ENCODE measurements around the gene SLC25A51. TPM values are rescaled to one million over a fixed set of nuclear protein-coding genes. Genes with fewer than 3 reads are reported as not detected.

SLC25A51 gene
- 10 to 100 TPM in 2 of 3 donors, 1 to 10 TPM in 1; 7.5 to 17.7 (median 12.1) TPM for polyA plus RNA-seq

DNA sequence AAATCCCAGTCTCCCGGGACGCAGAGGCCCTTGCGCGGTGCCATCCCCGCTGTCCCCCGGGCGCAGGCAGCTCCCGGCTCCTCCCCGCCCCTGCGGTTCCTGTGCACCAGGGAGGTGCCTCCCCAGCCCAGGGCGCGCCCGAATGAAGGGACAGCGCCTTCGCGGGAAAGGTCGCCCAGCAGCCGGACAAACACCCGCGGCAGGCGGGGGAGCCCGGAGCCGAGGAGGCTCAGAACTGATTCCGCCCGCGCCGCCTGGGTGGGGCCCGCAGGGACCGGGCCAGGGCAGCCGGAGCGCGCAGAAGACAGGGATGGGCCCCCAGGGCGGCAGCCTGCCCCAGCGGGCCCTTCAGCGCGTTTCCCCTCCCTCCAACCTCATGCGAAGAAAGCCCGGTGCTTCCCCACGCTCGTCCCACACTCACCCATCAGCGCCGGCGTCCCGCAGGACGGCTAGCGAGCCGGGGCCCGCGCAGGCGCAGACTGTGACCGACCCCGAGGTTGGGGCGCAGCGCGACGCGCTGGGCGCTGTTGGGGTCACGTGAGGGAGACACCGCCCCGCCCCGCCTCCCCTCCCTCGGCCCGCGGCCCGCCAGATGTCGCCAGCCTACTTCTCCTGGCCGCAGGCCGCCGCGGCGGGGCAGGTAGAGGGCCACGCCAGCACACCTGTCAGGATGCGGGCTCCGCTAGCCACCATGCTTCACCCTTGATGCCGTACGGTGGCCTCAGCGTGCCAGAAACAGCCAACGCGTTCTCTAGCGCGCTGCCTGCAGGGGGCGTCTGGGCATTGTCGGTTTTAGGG lies at the start of gene SLC25A51:
SLC25A51 (minus strand) TSS at position 481 of the 798 bp plus-strand sequence. CDS start 15,577 bp downstream, outside the sequence.
- 0 to 1% (median 0%) methylated on average over 55 to 84 of the region's 84 CpGs for WGBS, 3 donors
- peak within 1 kb of the TSS; percentile 48 for H3K27ac ChIP-seq (ENCODE audit: low read depth, low read length)

- H3K27ac ChIP-seq (ENCODE audit: low read depth, low read length): no peak overlapping the region
- 85 to 87% (median 86%) methylated on average over 5 of the region's 5 CpGs for WGBS, 3 donors
Measured at GRCh38 chr9:37953206-37953774, 49.4 kb upstream of the SLC25A51 start.

DNA sequence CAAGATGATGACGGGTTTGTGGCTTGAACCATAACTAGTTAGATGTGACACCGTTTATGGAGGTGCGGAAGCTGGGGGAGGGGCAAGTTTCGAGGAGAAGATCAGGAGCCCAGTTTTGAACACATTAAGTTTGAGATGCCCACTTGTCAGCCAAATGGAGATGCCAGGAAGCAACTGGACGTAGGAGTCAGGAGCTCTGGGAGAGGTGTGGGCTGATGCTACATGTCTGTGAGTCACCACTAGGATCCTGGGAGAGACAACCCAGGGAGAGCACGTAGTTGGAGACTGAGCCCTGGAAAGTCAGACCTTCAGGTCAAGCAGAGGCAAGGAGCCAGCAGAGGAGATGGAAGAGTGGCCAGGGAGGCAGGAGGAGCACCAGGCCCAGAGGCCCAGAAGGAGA lies 48.8 kb upstream of the SLC25A51 start:
- no peak overlapping the region for H3K27ac ChIP-seq (ENCODE audit: low read depth, low read length)
- WGBS, 3 donors: 83 to 92% (median 86%) methylated on average over 6 of the region's 6 CpGs

DNA sequence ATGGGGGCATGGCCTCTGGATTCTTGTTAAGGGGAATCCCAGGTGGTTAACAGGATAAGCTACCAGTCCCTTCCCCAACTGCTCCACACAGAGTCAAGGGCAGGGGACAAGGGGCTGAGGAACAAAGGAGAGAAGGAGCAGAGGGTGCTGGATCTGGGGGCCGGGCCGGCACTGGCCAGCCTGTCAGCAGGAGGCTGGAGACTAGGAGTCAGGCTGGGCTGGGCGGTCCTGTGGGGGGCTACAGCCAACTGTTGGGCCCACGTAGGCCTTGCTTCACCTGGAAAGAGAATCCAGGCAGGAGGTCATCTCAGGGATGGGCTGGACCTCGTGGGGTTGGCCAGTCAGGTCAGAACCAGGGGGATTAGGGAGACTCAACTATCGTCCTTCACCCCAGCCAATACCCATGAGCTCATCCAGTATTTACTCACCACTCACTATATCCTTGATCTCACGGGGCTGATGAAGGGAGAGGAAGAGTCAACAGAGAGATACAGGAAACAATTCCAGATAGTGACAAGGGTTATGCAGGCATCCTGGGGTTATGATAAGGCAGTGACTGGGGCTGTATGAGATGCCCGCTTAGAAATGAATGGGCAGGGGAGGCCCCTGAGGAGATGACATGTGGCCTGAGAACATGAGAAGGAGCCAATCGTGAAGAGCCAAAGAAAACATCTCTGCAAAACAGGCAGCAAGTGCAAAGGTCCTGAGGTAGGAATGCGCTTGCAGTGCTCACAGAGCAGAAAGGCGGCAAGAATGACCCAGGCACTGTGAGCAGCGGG lies 47.9 kb upstream of the SLC25A51 start:
- no peak overlapping the region for H3K27ac ChIP-seq (ENCODE audit: low read depth, low read length)
- 85 to 91% (median 85%) methylated on average over 12 of the region's 12 CpGs for WGBS, 3 donors

GRCh38 chr9:37950561-37950960 lies 46.6 kb upstream of the SLC25A51 start:
- WGBS, 3 donors: 64 to 95% (median 95%) methylated on average over 12 of the region's 12 CpGs
- no peak overlapping the region for H3K27ac ChIP-seq (ENCODE audit: low read depth, low read length)

GRCh38 chr9:37949576-37949975 lies 45.6 kb upstream of the SLC25A51 start:
- whole genome bisulfite sequencing, 3 donors: 77 to 92% (median 85%) methylated on average over 8 of the region's 8 CpGs
- H3K27ac ChIP-seq (ENCODE audit: low read depth, low read length): no peak overlapping the region

DNA sequence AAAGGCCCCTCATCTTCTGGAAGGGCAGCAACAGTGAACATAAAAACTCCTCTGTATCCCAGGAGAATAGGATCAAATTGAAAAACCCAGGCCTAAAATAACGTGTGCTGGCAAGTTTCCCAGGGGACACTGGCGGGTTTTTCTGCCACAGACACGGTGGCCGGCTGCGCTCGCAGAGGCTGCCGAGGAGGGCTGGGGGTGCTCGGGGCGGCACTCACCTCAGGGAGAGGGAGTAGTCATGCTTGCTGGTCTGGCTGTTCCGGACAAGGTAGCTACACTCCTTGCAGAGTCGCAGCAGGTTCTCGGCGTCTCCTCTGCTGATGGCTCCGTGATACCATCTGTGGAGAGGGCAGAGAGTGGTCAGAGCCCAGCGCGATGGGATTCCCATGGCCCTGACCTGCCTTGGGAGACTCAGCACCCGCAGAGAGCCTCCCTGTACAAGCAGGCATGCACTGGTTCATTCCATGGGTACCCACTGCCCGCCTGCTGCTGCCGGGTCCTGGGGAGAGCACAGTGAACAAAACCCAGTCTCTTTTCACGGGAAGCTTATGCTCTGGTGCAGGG lies 44.6 kb upstream of the SLC25A51 start:
- H3K27ac ChIP-seq (ENCODE audit: low read depth, low read length): no peak overlapping the region
- 86 to 93% (median 90%) methylated on average over 20 of the region's 20 CpGs for WGBS, 3 donors

- WGBS, 3 donors: 80 to 90% (median 85%) methylated on average over 9 of the region's 9 CpGs
Measured at GRCh38 chr9:37947977-37948376, 44.0 kb upstream of the SLC25A51 start.

GRCh38 chr9:37947471-37947870 lies 43.5 kb upstream of the SLC25A51 start:
- 81 to 92% (median 90%) methylated on average over 7 of the region's 7 CpGs for WGBS, 3 donors
- no peak overlapping the region for H3K27ac ChIP-seq (ENCODE audit: low read depth, low read length)

More at GRCh38 chr9:37947977-37948376, 44.0 kb upstream of the SLC25A51 start:
- no peak overlapping the region for H3K27ac ChIP-seq (ENCODE audit: low read depth, low read length)

DNA sequence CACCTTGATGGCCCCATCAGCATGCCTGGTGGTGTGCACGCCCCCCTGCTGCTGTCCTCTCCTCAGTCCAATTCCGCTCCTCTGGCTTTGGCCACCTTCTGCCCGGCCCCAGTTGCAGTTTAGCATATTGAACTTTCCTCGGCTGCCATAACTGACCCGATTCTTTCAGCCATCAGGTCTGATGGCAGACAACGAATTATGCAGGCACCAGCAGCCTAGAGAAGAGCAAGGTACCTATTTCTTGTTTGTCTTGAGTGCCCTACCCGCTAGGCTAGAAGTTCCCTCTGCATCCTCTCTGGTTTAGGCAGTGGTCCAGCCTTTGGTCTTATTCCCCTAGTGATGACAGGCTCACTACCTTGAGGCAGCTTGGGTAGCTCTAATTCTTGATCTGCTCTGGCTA lies 43.0 kb upstream of the SLC25A51 start:
- no peak overlapping the region for H3K27ac ChIP-seq (ENCODE audit: low read depth, low read length)
- WGBS, 3 donors: 92 to 96% (median 95%) methylated on average over 7 of the region's 7 CpGs

DNA sequence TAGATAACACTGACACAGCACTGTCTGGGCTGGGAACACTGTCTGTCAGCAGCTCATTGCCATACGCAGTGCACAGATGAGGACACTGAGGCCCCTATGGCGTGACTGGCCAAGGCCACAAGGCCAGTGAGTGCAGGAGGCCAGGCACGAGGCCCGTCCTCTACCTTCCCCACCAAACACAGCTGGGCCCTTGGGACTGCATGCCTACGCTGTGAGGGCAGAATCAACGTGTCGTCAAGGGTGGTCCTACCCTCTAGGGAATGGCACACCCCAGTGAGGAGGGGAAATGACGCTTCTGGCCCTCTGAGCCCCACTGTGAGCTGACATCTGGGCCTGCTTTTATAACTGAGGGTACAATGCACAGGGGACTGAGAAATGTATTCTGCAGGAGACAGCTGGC lies 42.1 kb upstream of the SLC25A51 start:
- 88 to 93% (median 92%) methylated on average over 8 of the region's 8 CpGs for WGBS, 3 donors
- no peak overlapping the region for H3K27ac ChIP-seq (ENCODE audit: low read depth, low read length)

DNA sequence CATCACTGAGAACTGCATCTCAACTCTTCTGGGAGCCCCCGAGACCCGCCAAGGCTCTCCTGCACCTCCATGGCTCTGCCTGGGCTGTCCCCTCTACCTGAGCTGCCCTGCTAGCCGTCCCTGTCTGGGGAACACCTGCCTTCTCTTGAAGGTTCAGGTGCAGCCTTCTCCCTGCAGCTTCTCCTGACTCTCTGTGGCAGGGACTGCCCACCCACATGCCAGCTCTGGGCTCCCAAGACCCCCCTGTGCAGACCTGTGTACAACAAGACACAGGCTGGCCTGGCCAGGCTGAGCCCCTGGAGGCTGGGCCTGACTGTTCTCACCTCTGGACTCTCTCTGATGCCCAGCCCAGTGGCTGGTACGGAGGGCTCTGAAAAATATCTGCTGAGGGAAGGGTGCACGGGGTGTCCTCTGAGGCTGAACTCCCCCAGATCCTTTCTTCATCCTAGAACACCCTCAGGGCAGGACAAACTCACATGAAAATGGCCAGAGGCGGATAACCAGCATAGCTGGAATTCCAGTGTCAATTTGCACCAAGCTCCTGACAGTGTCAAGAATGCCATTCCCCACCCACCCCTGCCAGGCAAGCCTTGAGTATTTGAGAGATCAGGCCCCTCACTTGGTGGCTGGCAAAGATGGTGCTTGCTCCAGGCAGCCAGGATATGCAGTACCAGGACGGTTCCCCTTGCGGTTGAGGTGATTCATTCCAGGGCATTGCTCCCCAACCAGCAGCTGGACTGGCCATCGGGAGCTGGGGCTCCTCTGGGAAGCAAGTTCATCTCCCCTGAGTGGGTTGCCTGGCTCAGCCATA lies 40.9 kb upstream of the SLC25A51 start:
- WGBS, 3 donors: 85 to 91% (median 88%) methylated on average over 9 of the region's 9 CpGs
- H3K27ac ChIP-seq (ENCODE audit: low read depth, low read length): no peak overlapping the region

DNA sequence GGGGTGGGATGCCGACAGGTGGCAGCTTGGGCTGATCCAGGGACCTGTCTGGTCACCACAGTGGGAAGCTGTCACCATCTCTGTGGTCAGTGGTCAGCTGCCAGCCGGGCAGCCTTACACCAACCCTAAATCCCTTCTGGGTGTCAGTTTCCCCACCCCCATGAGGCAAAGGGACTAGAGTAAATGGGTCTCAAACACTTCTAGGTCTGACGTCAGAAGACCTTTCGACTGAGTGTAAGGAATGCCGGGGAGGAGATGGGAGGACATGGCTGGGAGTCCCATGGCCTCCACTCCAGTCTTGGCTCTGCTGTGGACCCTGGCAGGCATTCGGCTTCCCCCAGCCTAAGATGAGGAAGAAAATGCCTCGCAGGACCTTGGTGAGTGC lies 40.3 kb upstream of the SLC25A51 start:
- 67 to 73% (median 70%) methylated on average over 7 of the region's 7 CpGs for WGBS, 3 donors

GRCh38 chr9:37943345-37944265 lies 39.7 kb upstream of the SLC25A51 start:
- no peak overlapping the region for H3K27ac ChIP-seq (ENCODE audit: low read depth, low read length)
- WGBS, 3 donors: 58 to 67% (median 59%) methylated on average over 12 of the region's 12 CpGs

More for the DNA sequence above, 40.3 kb upstream of the SLC25A51 start:
- H3K27ac ChIP-seq (ENCODE audit: low read depth, low read length): no peak overlapping the region

DNA sequence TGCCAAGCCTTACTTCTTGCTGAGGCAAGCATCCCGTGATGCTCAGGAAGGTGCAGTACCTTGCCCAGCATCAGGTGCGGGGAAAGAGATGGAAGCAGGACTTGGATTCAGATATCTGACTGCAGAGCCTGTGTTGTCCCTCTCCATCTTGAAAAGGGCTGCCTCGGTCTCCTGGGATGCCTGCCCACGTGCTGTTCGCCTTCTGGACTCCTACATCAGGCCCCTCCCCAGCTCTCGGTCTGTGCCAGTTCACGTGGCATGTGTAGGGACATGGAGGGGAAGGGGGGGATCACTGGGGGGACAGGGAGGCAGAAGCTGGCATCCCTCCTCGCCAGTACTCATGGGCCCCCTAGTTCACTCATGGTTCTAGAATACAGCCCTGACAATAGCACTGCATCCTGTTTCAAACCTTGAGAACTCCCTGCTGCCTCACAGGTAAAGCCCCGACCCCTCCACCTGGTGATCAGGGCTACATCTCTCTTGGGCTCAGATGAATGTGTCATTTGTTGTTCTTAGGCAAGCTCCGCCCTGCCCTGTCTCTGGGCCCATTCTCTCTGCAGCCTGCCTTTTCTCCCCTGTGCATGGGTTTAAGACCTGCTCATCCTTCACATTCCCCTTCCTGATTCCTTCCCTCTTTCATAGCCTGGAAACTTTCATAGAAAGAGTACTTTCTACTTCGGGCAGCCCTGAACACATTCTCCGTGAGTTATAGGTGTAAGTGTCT lies 38.9 kb upstream of the SLC25A51 start:
- H3K27ac ChIP-seq (ENCODE audit: low read depth, low read length): no peak overlapping the region
- WGBS, 3 donors: 85 to 91% (median 89%) methylated on average over 12 of the region's 12 CpGs

DNA sequence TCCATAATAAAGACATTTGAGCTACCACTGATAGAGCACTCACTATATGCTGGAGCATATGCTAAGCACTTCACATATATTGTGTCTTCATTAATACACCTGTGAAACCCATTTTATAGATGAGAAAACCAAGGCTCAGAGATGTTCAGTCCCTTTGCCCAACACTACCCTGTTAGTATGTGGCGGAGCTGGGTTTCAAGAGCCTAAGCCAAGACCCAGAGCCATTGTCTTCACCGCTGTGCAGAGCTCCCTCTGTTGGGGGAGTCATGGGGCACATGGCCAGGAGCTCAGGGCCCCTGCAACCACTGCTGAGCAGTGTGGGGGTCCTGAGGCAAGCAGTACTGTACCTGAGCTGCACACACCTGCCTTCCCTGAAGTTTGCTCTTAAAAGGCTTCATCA lies 37.3 kb upstream of the SLC25A51 start:
- 96 to 98% (median 97%) methylated on average over 2 of the region's 2 CpGs for WGBS, 3 donors
- H3K27ac ChIP-seq (ENCODE audit: low read depth, low read length): no peak overlapping the region

Data from adipose tissue (tissue), 3 donors.